H9 (cell line): ENCODE data around the gene RFNG. TPM values are rescaled to one million over a fixed set of nuclear protein-coding genes. Genes with fewer than 3 reads are reported as not detected.

Source experiments
- DNase-seq: peaks from one replicate; pipeline ENCODE4 v3.0.0-alpha.2; 2017
- H2AFZ ChIP-seq: one replicate; pipeline ENCODE4 v1.6.1; 2013; ENCODE audit warnings: mild to moderate bottlenecking, low read length, control low read depth, moderate library complexity
- H2AK5ac ChIP-seq: 2 replicates; pipeline ENCODE4 v1.6.1; 2013; ENCODE audit warnings: low read length, control low read depth, mixed read lengths; ENCODE audit not compliant: insufficient read length
- H2BK120ac ChIP-seq: one replicate; pipeline ENCODE4 v1.6.1; 2013; ENCODE audit warnings: low read depth, mild to moderate bottlenecking, low read length, control low read depth, inconsistent platforms; ENCODE audit not compliant: poor library complexity, severe bottlenecking
- H2BK12ac ChIP-seq: 2 replicates; pipeline ENCODE4 v1.6.1; 2013; ENCODE audit warnings: low read length, control low read depth, mixed read lengths, low read depth; ENCODE audit not compliant: insufficient read length
- H2BK15ac ChIP-seq: 2 replicates; pipeline ENCODE4 v1.6.1; 2013; ENCODE audit warnings: low read depth, low read length, control low read depth
- H2BK20ac ChIP-seq: one replicate; pipeline ENCODE4 v1.6.1; 2013; ENCODE audit warnings: low read depth, mild to moderate bottlenecking, low read length, control low read depth, inconsistent platforms; ENCODE audit not compliant: poor library complexity, severe bottlenecking
- H2BK5ac ChIP-seq: 2 replicates; pipeline ENCODE4 v1.6.1; 2013; ENCODE audit warnings: low read length, control low read depth, mixed read lengths; ENCODE audit not compliant: insufficient read length
- H3K14ac ChIP-seq: 2 replicates; pipeline ENCODE4 v1.6.1; 2013; ENCODE audit warnings: low read length, control low read depth; ENCODE audit not compliant: insufficient read depth
- H3K18ac ChIP-seq: 2 replicates; pipeline ENCODE4 v1.6.1; 2013; ENCODE audit warnings: low read depth, mild to moderate bottlenecking, mixed read lengths, low read length, control low read depth; ENCODE audit not compliant: insufficient read length
- H3K23ac ChIP-seq: 2 replicates; pipeline ENCODE4 v1.6.1; 2013; ENCODE audit warnings: low read length, control low read depth, mixed read lengths, low read depth; ENCODE audit not compliant: insufficient read length
- H3K23me2 ChIP-seq: 2 replicates; pipeline ENCODE4 v1.6.1; 2013; ENCODE audit warnings: low read depth, mild to moderate bottlenecking, mixed read lengths, low read length, control low read depth; ENCODE audit not compliant: insufficient read length, poor library complexity, severe bottlenecking
- H3K27ac ChIP-seq: 2 replicates; pipeline ENCODE4 v1.5.1; 2013; ENCODE audit warnings: low read length, control low read depth, mixed read lengths, low read depth; ENCODE audit not compliant: insufficient read length
- H3K27me3 ChIP-seq: 2 replicates; pipeline ENCODE4 v1.6.1; 2013; ENCODE audit warnings: low read length, control low read depth, inconsistent platforms; ENCODE audit not compliant: insufficient read depth
- H3K4ac ChIP-seq: 2 replicates; pipeline ENCODE4 v1.6.1; 2013; ENCODE audit warnings: low read depth, mild to moderate bottlenecking, control low read depth, inconsistent platforms, low read length, moderate library complexity
- H3K4me1 ChIP-seq: 2 replicates; pipeline ENCODE4 v1.6.1; 2013; ENCODE audit warnings: low read length, control low read depth, inconsistent platforms; ENCODE audit not compliant: insufficient read depth
- H3K4me2 ChIP-seq: 2 replicates; pipeline ENCODE4 v1.6.1; 2013; ENCODE audit warnings: low read length, control low read depth, mixed read lengths; ENCODE audit not compliant: insufficient read length, insufficient read depth
- H3K56ac ChIP-seq: 2 replicates; pipeline ENCODE4 v1.6.1; 2013; ENCODE audit warnings: low read depth, mild to moderate bottlenecking, mixed read lengths, low read length, control low read depth; ENCODE audit not compliant: insufficient read length
- H3K79me1 ChIP-seq: 2 replicates; pipeline ENCODE4 v1.6.1; 2013; ENCODE audit warnings: low read depth, mild to moderate bottlenecking, moderate library complexity, low read length, control low read depth, inconsistent platforms; ENCODE audit not compliant: insufficient read depth, poor library complexity, severe bottlenecking
- H3K79me2 ChIP-seq: 2 replicates; pipeline ENCODE4 v1.6.1; 2013; ENCODE audit warnings: low read length, control low read depth, inconsistent platforms; ENCODE audit not compliant: insufficient read depth
- H3K9ac ChIP-seq: 2 replicates; pipeline ENCODE4 v1.6.1; 2013; ENCODE audit warnings: low read length, control low read depth, mixed read lengths; ENCODE audit not compliant: insufficient read length; ENCODE audit errors: extremely low read depth
- H3K9me3 ChIP-seq: one replicate; pipeline ENCODE4 v1.6.1; 2013; ENCODE audit warnings: low read depth, low read length, inconsistent platforms; ENCODE audit not compliant: control insufficient read depth
- H3T11ph ChIP-seq: one replicate; pipeline ENCODE4 v1.6.1; 2013; ENCODE audit warnings: mild to moderate bottlenecking, low read length, control low read depth, inconsistent platforms
- H4K20me1 ChIP-seq: one replicate; pipeline ENCODE4 v1.6.1; 2013; ENCODE audit not compliant: control insufficient read depth, insufficient read length, insufficient read depth
- H4K5ac ChIP-seq: 2 replicates; pipeline ENCODE4 v1.6.1; 2013; ENCODE audit warnings: low read depth, mild to moderate bottlenecking, mixed read lengths, low read length, control low read depth; ENCODE audit not compliant: insufficient read length
- H4K8ac ChIP-seq: replicated peaks from 2 replicates; pipeline ENCODE4 v1.6.1; 2013; ENCODE audit warnings: low read length, control low read depth, mixed read lengths, low read depth; ENCODE audit not compliant: insufficient read length
- H4K91ac ChIP-seq: 2 replicates; pipeline ENCODE4 v1.6.1; 2013; ENCODE audit warnings: low read depth, mild to moderate bottlenecking, moderate library complexity, mixed read lengths, low read length, control low read depth; ENCODE audit not compliant: insufficient read length
- H3K27ac Mint-ChIP-seq, 3 experiments: 2 replicates in 2 of 3; 3 replicates in 1 of 3; pipeline ENCODE4 v1.8.0; 2020 to 2021; ENCODE audit warnings: mixed read lengths in 3 of 3, mild to moderate bottlenecking in 1 of 3, moderate library complexity in 1 of 3
- H3K27me3 Mint-ChIP-seq: 2 replicates; pipeline ENCODE4 v1.8.0; 2021; ENCODE audit warnings: low read depth, mild to moderate bottlenecking, moderate library complexity, mixed read lengths
- H3K36me3 Mint-ChIP-seq, 3 experiments: 2 replicates in 2 of 3; 3 replicates in 1 of 3; pipeline ENCODE4 v1.8.0; 2020 to 2021; ENCODE audit warnings: low read depth in 3 of 3, mixed read lengths in 3 of 3; ENCODE audit not compliant: insufficient read depth in 1 of 3
- H3K4me1 Mint-ChIP-seq, 2 experiments: 2 replicates each; pipeline ENCODE4 v1.8.0; 2020; ENCODE audit warnings: mixed read lengths in 2 of 2
- H3K4me3 Mint-ChIP-seq, 2 experiments: 2 replicates in 1 of 2; 3 replicates in 1 of 2; pipeline ENCODE4 v1.8.0; 2020 to 2021; ENCODE audit warnings: mild to moderate bottlenecking in 2 of 2, mixed read lengths in 2 of 2, moderate library complexity in 1 of 2
- H3K9me3 Mint-ChIP-seq, 2 experiments: 2 replicates in 1 of 2; 3 replicates in 1 of 2; pipeline ENCODE4 v1.8.0; 2020; ENCODE audit warnings: mild to moderate bottlenecking in 2 of 2, mixed read lengths in 2 of 2, moderate library complexity in 1 of 2
- WGBS: extraction: QIAGEN DNeasy Blood & Tissue Kit; methylation state at CpG from one replicate; pipeline ENCODE4 v1.1.7; 2013; ENCODE audit warnings: missing lambda C conversion rate, low lambda C conversion rate, mixed read lengths; ENCODE audit not compliant: insufficient read length; ENCODE audit errors: extremely low coverage; 5-methylcytosine and 5-hydroxymethylcytosine counted together
- total RNA-seq: library from RNA; stranded (reverse); gene quantifications from 2 replicates; pipeline ENCODE4 v1.2.1, GENCODE V29; 2021
- TF ChIP-seq, protein P1 (sequence below): fragments of 200-600 bp; sonication (generic); conservative IDR thresholded peaks from 3 replicates; pipeline ENCODE4 v1.8.0; 2021; ENCODE audit warnings: antibody characterized with exemption, mild to moderate bottlenecking

Gene RFNG
- total RNA-seq, 1 experiment from 2014 or later: 34.0 TPM

- Histone ChIP-seq H3K4me2 (no peak overlapping the region), H3K4me1 (no peaks in the 10 kb centered on the region), H2AFZ (no peak overlapping the region), H3K4ac (no peak overlapping the region), H2BK5ac (no peak overlapping the region), H3K23me2 (no peaks in the 10 kb centered on the region), H3K56ac (no peak overlapping the region), H2AK5ac (no peak overlapping the region), H3K9me3 (no peaks in the 10 kb centered on the region), H3K9ac (no peak overlapping the region), H4K8ac (no peak overlapping the region), H2BK120ac (no peak overlapping the region), H3K18ac (no peak overlapping the region), H3K14ac (no peak overlapping the region), H2BK20ac (no peak overlapping the region), H3K27me3 (no peaks in the 10 kb centered on the region), H4K91ac (no peak overlapping the region), H3K27ac (no peak overlapping the region), H4K5ac (no peak overlapping the region), H3T11ph (no peak overlapping the region), H2BK15ac (no peak overlapping the region), H3K79me2 (no peaks in the 10 kb centered on the region), H3K79me1 (no peaks in the 10 kb centered on the region), H3K23ac (no peak overlapping the region), H4K20me1 (no peaks in the 10 kb centered on the region), H2BK12ac (no peak overlapping the region)
- WGBS: no CpG with 5 or more reads among the region's 24 CpGs
- H3K9me3 Mint-ChIP-seq: no peaks in the 10 kb centered on the region
- 0 out of 4 replicates have a peak, but pooled peaks cover 0 to 2% of the 10 kb centered on the region in 2 experiments for H3K4me1 Mint-ChIP-seq
- H3K4me3 Mint-ChIP-seq: no peak overlapping the region
- H3K27me3 Mint-ChIP-seq: no peaks in the 10 kb centered on the region
- peaks cover 2 to 8% (median 3%) of the 10 kb centered on the region in 3 experiments; a peak in 4 of 7 replicates for H3K36me3 Mint-ChIP-seq
- H3K27ac Mint-ChIP-seq: no peak overlapping the region
- TF ChIP-seq, protein P1, sequence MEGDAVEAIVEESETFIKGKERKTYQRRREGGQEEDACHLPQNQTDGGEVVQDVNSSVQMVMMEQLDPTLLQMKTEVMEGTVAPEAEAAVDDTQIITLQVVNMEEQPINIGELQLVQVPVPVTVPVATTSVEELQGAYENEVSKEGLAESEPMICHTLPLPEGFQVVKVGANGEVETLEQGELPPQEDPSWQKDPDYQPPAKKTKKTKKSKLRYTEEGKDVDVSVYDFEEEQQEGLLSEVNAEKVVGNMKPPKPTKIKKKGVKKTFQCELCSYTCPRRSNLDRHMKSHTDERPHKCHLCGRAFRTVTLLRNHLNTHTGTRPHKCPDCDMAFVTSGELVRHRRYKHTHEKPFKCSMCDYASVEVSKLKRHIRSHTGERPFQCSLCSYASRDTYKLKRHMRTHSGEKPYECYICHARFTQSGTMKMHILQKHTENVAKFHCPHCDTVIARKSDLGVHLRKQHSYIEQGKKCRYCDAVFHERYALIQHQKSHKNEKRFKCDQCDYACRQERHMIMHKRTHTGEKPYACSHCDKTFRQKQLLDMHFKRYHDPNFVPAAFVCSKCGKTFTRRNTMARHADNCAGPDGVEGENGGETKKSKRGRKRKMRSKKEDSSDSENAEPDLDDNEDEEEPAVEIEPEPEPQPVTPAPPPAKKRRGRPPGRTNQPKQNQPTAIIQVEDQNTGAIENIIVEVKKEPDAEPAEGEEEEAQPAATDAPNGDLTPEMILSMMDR: no peak
- DNase-seq: no peak
Observed at GRCh38 chr17:82015311-82015971, 36.2 kb downstream of the RFNG start.
